NCI-H128 (cell line): ENCODE data around the gene SMU1.

ENCODE experiments used
- DNase-seq: peaks from one replicate; lab custom pipeline; 2025; ENCODE audit not compliant: unreplicated experiment; lab: John Stamatoyannopoulos, UW

SMU1 gene

DNA sequence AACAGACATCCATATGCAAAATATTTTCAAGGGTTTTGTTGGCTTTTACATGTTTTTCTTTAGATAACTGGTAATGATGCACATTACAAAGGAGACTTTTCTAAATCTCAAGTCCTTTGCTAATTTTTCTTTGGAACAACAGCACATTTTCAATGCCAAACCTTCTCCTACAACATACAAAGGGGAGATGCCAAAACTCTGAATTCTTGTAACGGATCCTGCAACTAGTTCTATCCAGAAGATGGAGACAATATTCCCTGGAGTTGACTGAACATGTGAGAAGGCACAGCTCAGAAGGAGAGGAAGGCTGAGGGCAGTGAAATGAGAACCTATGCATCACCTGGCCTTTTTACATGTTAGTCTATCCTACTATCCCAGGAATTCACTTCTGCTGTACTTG is 30.4 kb downstream of the SMU1 start:
- DNase-seq = no peak

DNA sequence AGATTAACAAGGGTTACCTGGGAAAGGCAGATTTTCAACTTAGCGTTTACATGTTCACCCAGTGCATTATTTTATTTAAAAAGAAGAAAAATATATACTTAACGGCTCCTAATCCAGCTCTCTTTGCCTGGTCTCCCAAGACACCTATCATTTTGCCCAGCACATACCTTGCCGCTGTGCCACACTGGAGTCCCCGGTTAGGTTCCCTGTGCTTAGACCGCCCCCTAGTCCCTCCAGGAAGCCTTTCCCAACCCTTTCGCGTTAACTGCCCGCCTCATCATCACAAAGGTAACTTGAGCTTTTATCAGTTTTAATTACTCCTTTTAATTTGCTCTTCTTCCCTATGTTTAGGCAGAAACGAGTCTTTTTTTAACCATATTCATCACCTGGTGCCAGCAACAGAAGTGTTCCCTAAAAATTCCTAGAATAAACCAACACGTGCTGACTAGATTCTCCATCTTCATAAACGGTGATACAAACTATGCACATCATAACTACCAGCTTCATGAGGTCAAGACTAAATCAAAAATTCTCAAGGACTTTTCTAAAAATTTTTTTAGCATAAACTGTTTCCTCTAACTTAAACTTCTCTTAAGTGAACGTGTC is 31.7 kb downstream of the SMU1 start:
- no peak for DNase-seq

DNA sequence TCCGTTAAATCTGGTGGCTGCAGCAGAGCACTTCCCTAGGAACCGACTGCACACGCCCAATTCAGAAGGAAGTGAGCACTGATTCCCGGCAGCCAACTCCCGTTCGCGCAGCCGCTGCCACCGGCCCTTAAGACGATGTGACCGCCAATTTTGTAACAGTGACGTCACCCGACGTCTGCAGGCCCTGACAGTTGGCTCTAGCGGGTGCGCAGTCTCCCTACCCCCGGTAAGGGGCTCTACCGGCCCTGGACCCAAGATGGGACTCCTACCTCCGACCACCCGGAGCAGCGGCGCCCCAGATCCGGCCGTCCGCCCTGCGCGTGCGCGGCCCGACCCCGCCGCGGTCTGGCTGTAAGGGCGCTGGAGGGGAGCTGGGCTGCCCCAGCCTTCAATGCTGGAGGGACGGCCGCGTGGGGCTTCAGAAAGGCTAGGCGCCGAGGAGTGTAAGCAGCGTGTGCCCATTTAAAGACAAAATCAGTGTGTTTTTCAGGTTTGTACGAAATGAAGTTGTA is 32.3 kb downstream of the SMU1 start:
- DNase-seq = peak; percentile 69

DNA sequence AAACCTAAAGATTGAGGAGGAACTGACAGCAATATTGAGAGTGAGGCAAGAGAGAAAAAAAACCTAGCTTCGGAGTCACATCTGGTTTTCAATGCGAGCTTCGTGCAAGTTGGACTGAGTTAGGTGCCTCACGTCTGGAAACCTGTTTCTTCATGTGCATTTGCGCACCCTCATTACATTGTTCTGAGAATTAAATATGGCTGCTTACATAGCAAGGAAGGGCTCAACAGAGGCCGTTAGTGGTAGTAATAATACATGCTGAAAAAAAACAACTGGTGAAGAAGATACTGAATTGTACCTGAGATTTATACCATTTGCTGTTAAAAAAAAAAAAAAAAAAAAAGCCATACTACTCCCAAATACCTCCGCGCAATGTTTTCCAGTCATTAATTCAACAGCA is 32.8 kb downstream of the SMU1 start:
- no peak for DNase-seq

DNA sequence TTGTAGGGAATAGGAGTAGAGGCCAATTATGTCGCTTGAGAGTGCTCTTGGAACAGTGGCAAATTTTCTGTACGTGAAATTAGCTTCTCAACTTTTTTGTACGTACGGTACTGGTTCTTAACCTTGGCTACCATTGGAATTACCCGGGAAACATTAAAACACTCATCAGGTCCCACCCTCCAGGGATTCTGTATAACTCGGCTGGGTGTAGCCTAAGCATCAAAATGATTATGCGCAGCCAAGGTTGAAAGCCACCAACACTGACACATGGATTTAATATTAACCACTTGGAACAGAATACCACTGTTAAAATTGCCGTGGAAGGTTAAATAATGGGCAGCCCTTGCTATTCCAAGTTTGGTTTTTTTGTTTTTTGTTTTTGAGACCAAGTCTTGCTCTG is 34.0 kb downstream of the SMU1 start:
- no peak for DNase-seq

DNA sequence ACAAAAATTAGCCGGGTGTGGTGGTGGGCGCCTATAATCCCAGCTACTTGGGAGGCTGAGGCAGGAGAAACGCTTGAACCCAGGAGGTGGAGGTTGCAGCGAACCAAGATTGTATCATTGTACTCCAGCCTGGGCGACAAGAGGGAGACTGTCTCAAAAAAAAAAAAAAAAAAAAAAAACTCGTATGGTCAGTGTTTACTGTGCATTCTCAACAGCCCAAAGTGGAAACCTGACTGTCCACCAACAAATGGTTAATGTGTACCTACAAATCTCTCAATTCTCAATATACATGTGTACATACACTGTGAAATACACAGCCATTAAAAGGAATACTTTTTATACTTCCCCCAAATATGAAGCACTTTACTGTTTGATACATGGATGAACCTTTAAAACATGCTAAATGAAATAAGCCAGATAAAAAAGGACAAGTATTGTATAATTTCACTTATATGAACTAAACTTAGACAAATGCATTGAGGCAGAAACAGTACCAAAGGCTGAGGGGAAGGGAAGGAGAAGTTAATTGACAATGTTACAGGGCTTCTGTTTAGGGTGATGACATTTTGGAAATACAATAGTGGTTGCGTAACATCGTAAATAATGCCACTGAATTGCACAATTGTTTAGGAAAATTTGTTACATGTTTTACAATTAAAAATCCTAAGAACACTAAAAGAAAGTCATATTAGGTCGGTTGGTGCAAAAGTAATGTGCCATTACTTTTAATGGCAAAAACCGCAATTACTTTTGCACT is 34.9 kb downstream of the SMU1 start:
- no peak for DNase-seq

DNA sequence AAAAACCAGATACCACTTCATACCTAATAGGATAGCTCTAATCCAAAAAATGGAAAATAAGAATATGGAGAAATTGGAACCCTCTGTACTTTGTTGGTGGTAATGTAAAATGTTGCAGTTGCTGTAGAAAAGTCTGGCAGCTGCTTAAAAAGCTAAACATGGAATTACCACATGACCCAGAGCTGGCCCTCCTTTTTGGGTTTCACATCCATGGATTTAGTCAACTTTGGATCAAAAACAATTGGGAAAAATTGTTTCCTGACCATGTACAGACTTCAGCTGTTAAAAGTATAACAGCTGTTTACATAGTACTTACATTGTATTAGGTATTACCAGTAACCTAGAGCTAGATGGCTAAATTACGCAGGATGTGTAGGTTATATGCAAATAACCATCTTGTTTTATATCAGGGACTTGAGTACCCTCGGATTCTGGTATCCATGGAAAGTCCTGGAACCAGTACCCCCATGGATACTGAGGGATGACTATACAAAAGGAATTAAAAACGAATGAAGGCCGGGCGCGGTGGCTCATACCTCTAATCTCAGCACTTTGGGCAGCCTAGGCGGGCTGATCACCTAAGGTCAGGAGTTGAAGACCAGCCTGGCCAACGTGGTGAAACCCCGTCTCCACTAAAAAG is 35.6 kb downstream of the SMU1 start:
- no peak for DNase-seq

DNA sequence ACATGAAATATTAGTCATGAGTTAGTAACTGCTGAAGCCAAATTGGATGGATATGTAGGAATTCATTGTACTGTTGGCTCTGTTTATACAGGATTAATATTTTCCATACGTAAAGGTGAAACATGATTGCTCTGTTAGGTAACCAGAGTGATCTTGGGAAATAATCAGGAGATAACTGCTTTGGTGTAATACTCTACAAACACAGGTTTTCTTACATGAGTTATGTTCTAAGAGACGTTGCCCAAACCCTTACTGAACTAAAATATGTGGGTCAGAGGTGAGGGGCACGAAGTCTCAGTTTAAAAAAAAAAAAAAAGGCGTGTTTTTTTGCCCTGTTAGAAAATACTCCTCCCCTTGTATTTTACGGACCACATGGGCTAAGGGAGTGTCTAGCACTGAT is 43.6 kb downstream of the SMU1 start:
- DNase-seq = no peak

DNA sequence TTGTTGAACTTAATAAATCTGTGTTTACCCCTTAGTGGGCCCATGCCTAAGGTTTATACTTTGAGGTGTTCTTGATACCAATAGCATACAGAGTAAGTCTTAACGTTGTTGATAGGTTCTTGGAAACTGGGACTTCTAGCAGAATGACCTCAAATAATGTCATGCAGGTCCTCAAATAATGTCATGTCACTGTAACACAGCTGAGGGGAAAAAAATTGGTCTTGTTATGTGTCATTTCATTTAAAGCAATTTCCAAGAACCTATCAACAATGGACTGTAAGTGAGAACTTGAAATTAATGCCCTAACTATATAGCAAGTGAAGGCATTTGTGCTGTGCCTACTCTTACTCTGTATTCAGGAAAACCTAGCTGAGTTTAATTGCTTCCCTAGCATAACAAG is 44.2 kb downstream of the SMU1 start:
- no peak for DNase-seq

DNA sequence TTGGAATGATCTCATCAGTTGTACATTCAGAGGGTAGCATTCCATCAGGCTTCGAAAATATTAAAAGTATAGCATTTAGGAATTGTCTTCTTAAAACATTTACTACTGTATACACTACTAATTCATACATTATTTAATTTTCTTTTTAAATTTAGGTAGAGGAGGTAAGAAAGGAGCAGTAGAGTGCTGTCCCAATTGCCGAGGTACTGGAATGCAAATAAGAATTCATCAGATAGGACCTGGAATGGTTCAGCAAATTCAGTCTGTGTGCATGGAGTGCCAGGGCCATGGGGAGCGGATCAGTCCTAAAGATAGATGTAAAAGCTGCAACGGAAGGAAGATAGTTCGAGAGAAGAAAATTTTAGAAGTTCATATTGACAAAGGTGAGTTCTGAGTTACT is 46.2 kb downstream of the SMU1 start:
- DNase-seq = no peak

DNA sequence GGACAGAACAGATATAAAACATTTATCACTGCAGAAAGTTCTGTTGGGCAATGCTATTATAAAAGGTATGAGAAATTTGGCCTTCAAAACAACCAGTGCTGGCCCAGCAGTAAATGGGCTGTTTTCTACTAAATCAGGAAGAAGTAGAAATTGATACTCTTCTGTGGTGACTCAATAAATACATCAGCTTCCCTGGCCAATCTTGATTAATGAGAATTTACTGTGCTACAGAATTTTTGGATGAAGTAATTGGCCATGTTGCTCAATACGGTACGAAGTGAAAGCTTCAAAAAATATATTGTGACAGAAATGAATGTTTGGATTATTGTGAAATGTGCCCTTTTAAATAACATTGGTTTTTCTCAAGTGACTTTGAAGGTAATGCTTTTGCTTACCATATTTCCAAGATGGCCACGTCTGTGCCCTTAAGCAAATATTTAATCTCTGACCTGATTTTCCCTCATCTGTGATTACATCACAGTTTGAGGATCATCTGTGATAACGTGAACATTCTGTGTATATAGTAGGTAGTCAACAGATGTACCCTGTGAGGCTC is 47.2 kb downstream of the SMU1 start:
- DNase-seq = no peak

DNA sequence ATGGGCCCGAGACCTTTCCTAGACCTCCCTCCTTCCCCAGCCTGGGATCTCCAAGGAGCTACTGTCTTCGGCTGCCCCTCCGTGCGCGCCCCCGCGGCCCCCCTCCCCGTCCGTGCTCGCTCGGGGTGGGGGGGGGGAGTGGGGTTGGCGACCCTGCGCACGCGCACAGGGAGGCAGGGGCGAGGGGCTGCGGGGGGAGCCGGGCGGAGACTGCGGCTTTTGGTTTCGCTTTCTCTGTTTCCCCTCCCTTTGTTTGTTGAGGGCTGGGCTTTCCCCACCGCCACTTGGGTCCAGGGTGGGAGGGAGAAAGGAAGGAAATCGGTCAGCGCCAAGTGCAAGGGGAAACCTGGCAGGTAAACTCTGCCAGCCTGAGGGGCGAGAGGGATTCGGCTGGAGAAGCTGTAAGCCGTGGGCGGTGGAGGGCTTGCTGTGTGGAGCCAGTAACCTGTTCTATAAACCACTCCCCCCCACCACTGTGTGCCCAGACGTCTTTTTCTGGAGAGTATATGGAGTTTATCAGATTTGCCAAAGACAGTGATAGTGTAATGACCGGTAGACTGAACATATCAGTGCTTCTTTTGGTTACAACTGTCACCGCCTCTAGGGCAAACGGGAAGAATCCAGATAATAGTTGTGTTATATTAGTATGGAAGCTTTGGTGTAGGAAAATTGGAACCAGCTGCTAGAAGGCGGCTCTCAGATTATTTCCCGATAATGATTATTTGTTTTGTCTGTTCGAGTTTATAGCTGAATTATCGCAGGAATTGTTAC is 50.7 kb downstream of the SMU1 start:
- peak; percentile 55 for DNase-seq

DNA sequence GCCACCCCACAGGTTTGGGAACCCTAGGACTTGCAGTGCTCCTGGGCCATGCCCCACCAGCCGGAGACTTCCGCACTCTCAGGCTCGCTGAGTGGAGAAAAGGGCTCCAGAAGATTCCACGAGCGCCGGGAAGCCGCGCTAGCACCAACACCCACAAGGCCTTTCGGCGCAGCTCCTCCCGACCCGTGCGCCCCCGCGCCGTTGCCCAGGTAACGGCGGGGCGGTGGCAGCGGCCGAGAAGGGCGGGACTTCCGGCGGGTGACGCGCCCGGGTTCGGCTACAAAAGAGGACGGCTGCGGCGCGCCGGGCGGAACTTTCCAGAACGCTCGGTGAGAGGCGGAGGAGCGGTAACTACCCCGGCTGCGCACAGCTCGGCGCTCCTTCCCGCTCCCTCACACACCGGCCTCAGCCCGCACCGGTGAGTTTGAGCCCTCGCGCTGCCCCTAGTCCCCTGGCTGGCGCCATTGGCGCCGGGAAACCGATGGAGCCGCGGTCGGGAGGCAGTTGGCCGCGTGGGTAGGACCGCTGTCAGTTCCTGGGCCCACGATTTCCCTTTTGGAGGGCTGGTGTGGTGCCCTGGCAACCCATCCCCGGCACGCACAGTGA is 51.4 kb downstream of the SMU1 start, which contains the start of gene DNAJA1:
Gene DNAJA1, plus strand, starts transcription at position 308 of the 606 bp plus-strand sequence. CDS start 1,212 bp downstream, outside the sequence.
- DNase-seq = peak; percentile 87

DNA sequence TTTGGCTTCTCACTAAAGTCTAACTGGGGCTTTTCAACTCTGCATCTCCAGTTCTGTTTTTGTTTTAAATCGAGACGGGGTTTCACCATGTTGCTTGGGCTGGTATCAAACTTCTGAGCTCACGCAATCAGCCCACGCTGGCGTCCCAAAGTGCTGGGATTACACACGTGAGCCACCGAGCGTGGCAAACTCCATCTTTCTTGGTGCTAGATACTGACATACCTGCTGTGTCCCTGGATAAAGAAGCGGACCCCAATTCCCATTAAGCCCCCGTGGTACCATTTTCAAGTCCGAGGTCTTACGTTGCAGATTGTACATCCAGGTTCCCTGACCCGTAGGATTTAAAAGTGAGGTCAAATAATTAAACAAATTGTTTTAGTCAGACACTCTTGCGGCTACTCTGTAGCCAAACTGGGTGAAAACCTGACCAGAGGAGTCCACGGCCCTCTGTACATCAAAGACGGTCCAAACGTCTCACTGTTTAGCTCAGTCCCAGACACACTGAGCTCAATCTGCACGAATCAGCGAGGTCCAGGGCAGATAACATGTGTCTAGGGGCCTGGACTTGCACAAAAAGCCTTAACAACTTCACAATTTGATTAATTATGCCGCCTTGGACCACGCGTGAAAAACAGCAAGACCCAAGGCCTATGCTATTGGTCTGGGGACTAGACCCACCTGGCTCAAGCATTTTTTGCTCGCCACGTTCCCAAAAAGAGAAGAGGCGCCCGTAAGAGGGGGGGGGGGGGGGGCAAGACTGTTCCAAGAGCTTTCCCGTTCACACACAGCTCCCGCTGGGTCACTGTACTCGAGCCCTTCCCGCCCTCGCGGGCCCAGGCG is 52.1 kb downstream of the SMU1 start:
- no peak for DNase-seq

DNA sequence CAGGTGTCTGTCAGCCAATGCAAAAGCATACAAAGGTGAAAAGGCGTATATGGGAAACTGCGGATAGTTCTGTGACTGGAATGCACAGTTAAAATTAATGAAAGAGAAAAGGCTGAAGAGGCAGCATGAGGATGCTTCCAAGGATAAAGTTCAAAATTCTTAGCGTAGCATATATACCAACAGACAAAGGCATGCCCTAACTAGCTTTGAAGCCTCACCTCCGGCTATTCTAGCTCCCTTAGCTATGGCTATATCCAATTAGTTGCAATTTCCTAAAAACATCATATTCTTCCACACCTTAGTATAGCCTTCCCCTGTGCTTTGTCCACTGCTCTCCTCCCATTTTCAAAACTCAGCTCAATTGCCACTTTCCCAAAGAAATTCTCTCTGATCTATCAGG is 52.8 kb downstream of the SMU1 start:
- DNase-seq = no peak

DNA sequence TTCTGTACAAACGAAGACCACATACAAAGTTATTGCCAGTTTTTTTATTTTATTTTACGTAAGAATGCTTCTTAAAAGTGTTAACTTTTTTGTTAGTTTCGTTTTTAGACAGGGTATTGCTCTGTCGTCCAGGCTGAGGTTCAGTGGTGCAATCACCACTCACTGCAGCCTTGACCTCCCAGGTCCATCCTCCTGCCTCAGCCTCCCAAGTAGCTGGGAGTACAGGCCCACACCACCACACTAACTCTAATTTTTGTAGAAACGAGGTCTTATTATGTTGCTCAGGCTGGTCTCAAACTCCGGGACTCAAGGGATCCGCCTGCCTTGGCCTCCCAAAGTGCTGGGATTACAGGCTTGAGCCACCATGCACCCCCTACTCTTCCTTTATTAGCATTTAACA is 53.7 kb downstream of the SMU1 start:
- no peak for DNase-seq

DNA sequence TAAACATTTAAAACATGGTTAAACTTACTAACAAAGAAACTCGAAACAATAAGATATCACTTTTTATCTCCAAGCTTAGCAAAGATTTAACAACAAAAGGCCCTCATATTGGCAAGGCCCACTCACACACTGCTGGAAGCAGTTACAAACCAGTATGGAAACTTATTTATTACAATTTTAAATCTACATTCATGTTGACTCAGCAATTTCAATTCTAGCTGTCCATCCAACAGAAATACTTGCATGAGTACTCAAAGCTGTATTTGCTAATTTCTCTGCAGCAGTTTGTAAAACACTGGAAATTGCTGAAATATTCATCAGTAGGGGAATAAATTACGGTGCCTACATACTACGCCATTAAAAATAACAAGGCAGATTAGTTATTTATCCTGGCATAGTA is 54.2 kb downstream of the SMU1 start:
- DNase-seq = no peak

DNA sequence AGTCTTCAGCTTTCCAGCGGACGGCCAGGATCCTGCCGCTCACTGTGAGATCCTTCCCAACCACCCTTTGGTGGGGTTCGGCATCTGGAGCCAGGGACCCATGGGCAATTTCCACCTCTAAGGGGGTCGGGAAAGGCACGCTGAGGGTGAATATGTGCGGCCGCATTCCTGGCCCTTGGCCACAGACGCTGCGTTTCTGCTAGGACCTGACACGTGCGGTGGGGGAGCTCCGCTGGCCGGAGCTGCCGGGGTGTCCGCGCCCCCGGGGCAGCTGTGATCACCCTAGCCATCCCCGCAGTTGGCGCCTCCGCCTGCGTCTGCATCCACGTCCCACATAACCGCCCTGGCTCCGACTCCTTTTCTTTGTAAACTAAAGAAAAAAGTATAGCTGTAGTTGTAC is 56.7 kb downstream of the SMU1 start:
- DNase-seq = no peak

DNA sequence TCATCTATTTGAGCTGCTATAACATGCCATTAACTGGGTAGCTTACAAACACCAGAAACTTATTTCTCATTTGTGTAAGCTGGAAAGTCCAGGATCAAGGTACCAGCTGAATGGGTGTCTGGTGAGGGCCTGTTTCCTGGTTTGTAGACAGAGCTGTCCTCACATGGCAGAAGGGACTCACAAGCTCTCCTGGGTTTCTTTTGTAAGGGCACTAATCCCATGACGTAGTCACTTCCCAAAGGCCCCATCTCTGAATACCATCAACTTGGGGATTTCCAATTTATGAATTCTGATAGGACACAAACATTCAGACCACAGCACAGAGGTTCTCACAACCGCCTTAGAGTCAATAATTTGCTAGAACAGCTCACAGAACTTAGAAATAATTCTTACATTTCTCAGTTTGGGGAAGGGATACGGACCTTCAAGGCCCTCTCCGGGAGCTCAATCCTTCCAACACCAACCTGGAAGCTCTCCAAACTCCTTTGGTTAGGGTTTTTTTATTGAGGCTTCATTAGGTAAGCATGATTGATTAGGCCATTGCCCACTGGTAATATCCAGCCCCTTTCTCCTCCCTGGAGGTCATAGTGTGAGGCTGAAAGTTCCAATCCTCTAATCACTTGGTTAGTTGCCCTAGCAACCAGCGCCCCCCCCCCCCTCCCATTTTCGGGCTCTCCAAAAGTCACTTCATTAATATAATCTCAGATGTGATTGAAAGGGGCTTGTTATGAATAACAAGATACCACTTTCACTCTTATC is 59.0 kb downstream of the SMU1 start:
- no peak for DNase-seq
